Neural crest cell (in vitro differentiated cells): ENCODE data around the gene TSPYL1. TPM values are rescaled to one million over a fixed set of nuclear protein-coding genes. Genes with fewer than 3 reads are reported as not detected.

Experiments
- DNase-seq: peaks from one replicate; pipeline ENCODE4 v3.0.0; 2021; ENCODE audit warnings: low read depth, mixed read lengths, low spot score
- H3K27ac Mint-ChIP-seq: one replicate; pipeline ENCODE4 v1.8.0; 2021; ENCODE audit warnings: mild to moderate bottlenecking, mixed read lengths; ENCODE audit not compliant: unreplicated experiment
- H3K27me3 Mint-ChIP-seq: 2 replicates; pipeline ENCODE4 v1.8.0; 2021; ENCODE audit warnings: low read depth, mild to moderate bottlenecking, mixed read lengths
- H3K36me3 Mint-ChIP-seq: 2 replicates; pipeline ENCODE4 v1.8.0; 2021; ENCODE audit warnings: low read depth, mild to moderate bottlenecking, mixed read lengths
- H3K4me1 Mint-ChIP-seq: 2 replicates; pipeline ENCODE4 v1.8.0; 2021; ENCODE audit warnings: mixed read lengths
- H3K4me3 Mint-ChIP-seq: one replicate; pipeline ENCODE4 v1.8.0; 2021; ENCODE audit warnings: mild to moderate bottlenecking, mixed read lengths
- H3K9me3 Mint-ChIP-seq: 2 replicates; pipeline ENCODE4 v1.8.0; 2021; ENCODE audit warnings: mixed read lengths
- long read RNA-seq: library from polyadenylated mRNA; unstranded; transcript quantifications from one replicate; pipeline ENCODE4 v2.0.0, GENCODE V29; 2020
- total RNA-seq: library from RNA; stranded (reverse); gene quantifications from 2 replicates; pipeline ENCODE4 v1.2.1, GENCODE V29; 2021
- TF ChIP-seq, protein P1 (sequence below): fragments of 200-600 bp; sonication (generic); conservative IDR thresholded peaks from 2 replicates; pipeline ENCODE4 v1.5.0; 2021; ENCODE audit warnings: antibody characterized with exemption, mild to moderate bottlenecking

The TSPYL1 gene
- 57.4 and 57.7 TPM in 2 replicates for total RNA-seq
- long read RNA-seq, transcript TSPYL1-201 (1 exons, 3,326 nt) = major isoform, 19 of 19 reads
- long read RNA-seq, partial matches to known transcripts = 0 of 19 reads
- long read RNA-seq, other reads (novel, unspliced or antisense) = 0 of 19 reads

DNA sequence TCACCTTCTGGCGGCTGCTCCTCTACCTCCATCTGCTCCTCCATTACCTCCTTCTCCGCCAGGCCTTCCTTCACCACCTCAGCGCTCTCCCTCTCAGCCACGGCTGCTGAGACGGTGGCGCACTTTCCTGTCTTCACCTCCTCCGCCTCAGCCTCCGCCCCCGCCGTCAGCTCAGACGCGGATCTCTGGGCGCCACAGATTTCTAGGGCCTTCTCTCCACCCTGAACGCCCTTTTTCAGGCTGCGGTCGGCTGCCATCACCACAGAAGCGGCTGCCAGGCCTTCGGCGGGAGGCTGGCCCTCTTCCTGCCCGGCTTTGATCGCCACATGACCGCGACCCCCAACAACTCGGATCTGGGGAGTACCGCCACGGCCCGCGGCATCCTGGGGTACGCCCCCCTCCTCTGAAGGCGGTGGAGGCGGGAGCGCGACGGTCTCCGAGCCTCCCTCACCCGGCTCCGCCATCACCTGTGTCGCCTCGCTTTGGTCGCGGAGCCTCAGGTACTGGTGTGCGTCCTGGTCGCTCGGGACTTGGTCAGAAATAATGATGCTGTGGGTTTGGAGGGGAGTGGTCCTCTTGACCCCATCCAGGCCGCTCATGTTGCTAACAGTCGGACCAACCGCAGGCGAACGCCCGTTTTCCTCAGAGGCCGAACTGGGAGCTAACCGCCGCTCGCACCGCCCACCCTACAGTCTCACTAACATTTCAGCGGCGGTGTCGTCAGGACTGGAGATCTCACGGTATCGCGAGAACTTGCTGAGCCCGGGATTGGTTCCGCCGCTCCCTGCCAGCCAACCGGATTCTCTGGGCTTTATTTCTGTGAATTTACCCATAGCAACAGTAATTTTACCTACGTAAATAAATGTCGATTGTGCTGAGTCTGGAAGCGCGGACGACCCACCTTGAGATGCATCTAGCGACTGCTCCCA lies at the start of gene TSPYL1:
TSPYL1 (minus strand) TSS at position 699 of the 929 bp plus-strand sequence; CDS start at position 599, 100 bp downstream.
- H3K4me3 Mint-ChIP-seq = peak within 1 kb of the TSS; percentile 100
- peaks cover 24% of the 10 kb centered on the region for H3K36me3 Mint-ChIP-seq
- no peaks in the 10 kb centered on the region for H3K9me3 Mint-ChIP-seq
- peak within 1 kb of the TSS; percentile 100 for H3K27ac Mint-ChIP-seq
- H3K4me1 Mint-ChIP-seq = peaks cover 54% of the 10 kb centered on the region
- H3K27me3 Mint-ChIP-seq = no peaks in the 10 kb centered on the region
- TF ChIP-seq, protein P1, sequence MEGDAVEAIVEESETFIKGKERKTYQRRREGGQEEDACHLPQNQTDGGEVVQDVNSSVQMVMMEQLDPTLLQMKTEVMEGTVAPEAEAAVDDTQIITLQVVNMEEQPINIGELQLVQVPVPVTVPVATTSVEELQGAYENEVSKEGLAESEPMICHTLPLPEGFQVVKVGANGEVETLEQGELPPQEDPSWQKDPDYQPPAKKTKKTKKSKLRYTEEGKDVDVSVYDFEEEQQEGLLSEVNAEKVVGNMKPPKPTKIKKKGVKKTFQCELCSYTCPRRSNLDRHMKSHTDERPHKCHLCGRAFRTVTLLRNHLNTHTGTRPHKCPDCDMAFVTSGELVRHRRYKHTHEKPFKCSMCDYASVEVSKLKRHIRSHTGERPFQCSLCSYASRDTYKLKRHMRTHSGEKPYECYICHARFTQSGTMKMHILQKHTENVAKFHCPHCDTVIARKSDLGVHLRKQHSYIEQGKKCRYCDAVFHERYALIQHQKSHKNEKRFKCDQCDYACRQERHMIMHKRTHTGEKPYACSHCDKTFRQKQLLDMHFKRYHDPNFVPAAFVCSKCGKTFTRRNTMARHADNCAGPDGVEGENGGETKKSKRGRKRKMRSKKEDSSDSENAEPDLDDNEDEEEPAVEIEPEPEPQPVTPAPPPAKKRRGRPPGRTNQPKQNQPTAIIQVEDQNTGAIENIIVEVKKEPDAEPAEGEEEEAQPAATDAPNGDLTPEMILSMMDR = peak; percentile 22
- peak; percentile 87 for DNase-seq

- no peak overlapping the region for H3K27ac Mint-ChIP-seq
These were observed 49.4 kb upstream of the TSPYL1 start for GRCh38 chr6:116329156-116329555.

DNA sequence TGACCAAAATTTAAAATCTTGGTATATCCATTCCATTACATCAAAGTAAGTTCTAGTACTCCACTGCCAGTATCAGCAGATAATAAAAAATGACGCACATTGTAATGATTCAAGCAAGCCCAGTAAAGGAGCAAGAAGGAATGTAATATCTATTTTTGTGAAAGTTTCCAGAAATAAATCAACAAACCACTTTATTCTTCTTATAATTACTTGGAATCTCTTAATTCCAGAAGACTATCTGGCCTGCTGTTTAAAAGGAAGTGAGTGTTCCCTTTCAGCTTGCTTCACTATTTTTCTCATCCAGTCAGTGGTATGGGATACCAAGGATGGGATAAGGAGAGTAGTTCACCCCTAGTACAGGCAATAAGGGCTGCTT lies 48.8 kb upstream of the TSPYL1 start:
- H3K4me3 Mint-ChIP-seq = no peak overlapping the region
- H3K4me1 Mint-ChIP-seq = peaks cover 23% of the 10 kb centered on the region
- peaks cover 3% of the 10 kb centered on the region for H3K9me3 Mint-ChIP-seq
- H3K27ac Mint-ChIP-seq = no peak overlapping the region
- DNase-seq = no peak
- H3K36me3 Mint-ChIP-seq = peaks cover 2% of the 10 kb centered on the region
- TF ChIP-seq, protein P1 = no peak
- H3K27me3 Mint-ChIP-seq = no peaks in the 10 kb centered on the region

More at GRCh38 chr6:116329156-116329555, 49.4 kb upstream of the TSPYL1 start:
- TF ChIP-seq, protein P1 = no peak
- no peak for DNase-seq
- peaks cover 23% of the 10 kb centered on the region for H3K4me1 Mint-ChIP-seq
- H3K9me3 Mint-ChIP-seq = peaks cover 3% of the 10 kb centered on the region
- H3K27me3 Mint-ChIP-seq = no peaks in the 10 kb centered on the region
- peaks cover 2% of the 10 kb centered on the region for H3K36me3 Mint-ChIP-seq
- H3K4me3 Mint-ChIP-seq = no peak overlapping the region

- Mint-ChIP-seq H3K27me3 (no peaks in the 10 kb centered on the region), H3K27ac (no peak overlapping the region), H3K9me3 (peaks cover under 1% of the 10 kb centered on the region), H3K4me1 (peaks cover 23% of the 10 kb centered on the region), H3K36me3 (no peaks in the 10 kb centered on the region), H3K4me3 (no peak overlapping the region)
- TF ChIP-seq, protein P1 = no peak
- no peak for DNase-seq
These were observed 48.2 kb upstream of the TSPYL1 start for GRCh38 chr6:116327803-116328527.

GRCh38 chr6:116326996-116327395 lies 47.3 kb upstream of the TSPYL1 start:
- no peaks in the 10 kb centered on the region for H3K36me3 Mint-ChIP-seq
- H3K27ac Mint-ChIP-seq = peak overlapping the region; percentile 8
- no peak for DNase-seq
- no peaks in the 10 kb centered on the region for H3K27me3 Mint-ChIP-seq
- H3K4me1 Mint-ChIP-seq = peaks cover 23% of the 10 kb centered on the region
- TF ChIP-seq, protein P1 = no peak
- H3K4me3 Mint-ChIP-seq = no peak overlapping the region
- H3K9me3 Mint-ChIP-seq = no peaks in the 10 kb centered on the region
